GM21381 (cell line): ENCODE data around the gene TMED7.
A peak's percentile ranks its signal among the peaks of the same experiment; 100 is the strongest.
"Not testable (repeated sequence)": the region's sequence is repeated elsewhere in the genome, so short reads cannot be mapped to it uniquely, and the experiment has no call there.

Experiments
- ATAC-seq: cut with Tn5 transposase; IDR thresholded peaks from one replicate; pipeline ENCODE4 v1.9.1; 2021; ENCODE audit warnings: mild to moderate bottlenecking, moderate library complexity; ENCODE audit not compliant: unreplicated experiment

Gene TMED7

DNA sequence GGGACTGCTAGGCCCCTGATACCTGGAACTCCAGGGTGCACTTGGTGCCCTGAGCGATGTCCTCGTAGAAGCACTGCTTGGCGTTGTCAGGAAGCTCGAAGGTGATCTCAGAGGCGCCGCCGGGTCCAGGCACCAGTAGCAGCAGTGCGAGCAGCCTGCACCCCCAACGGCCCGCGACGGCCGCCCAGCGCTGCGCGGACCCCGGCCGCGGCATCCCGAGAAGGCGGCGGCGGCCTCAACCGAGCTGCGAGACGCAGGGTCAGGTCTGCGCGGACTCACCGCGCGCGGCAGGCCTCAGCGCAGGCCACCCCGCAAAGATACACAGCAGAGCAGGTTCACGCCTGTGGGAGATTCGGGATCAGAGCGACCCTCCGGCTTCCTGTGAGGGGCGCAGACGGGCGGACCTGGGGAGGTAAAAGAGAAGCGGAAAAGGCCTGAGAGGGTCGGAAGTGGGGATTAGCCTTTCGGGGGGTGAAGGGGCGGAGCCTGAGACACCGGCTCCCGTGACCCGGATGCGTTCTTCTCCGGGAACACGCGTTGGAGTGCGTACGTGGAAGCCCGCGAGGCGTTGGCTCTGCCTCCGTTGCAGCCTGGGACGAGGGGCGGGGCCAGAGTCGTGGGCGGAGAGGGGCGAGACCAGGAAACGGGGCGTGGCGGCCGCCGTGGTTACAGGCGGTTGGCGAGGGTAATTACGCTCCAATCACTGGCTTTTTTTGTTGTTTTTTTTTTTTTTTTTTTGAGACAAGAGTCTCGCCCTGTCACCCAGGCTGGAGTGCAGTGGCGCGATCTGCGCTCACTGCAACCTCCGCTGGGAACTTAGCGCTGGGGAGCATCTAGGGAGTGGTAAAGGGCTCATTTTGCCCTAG, at the start of gene TMED7:
Gene TMED7 (minus strand): TSS at position 458 of the 866 bp plus-strand sequence. CDS start 244 bp downstream, at position 214.
- peak; percentile 90 for ATAC-seq

GRCh38 chr5:115674782-115675181, 48.9 kb upstream of the TMED7 start:
- ATAC-seq: not testable (repeated sequence)

- no peak for ATAC-seq
These were observed 47.8 kb upstream of the TMED7 start for GRCh38 chr5:115673596-115673995.

GRCh38 chr5:115671939-115672338, 46.1 kb upstream of the TMED7 start:
- no peak for ATAC-seq

DNA sequence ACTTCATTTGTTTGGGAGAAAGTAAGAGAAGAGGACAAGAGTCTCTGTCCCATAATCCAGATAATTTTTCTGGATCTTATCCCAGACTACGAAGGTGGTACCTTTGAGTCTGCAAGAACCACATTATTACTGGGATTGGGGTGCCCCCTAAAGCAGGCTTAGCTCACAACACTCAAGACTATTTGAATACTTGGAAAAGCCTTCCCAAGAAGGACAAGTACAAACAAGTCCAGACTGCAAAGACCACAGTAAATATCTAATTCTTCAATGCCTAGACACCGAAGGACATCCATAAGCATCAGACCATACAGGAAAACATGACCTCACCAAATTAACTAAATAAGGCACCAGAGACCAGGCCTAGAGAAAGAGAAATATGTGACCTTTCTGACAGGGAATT, 40.2 kb upstream of the TMED7 start:
- ATAC-seq: no peak

GRCh38 chr5:115661563-115661962, 35.7 kb upstream of the TMED7 start:
- no peak for ATAC-seq

GRCh38 chr5:115661101-115661500, 35.3 kb upstream of the TMED7 start:
- ATAC-seq: no peak

- ATAC-seq: no peak
These were observed 32.0 kb upstream of the TMED7 start for GRCh38 chr5:115657881-115658233.

GRCh38 chr5:115657125-115657880, 31.5 kb upstream of the TMED7 start:
- no peak for ATAC-seq

DNA sequence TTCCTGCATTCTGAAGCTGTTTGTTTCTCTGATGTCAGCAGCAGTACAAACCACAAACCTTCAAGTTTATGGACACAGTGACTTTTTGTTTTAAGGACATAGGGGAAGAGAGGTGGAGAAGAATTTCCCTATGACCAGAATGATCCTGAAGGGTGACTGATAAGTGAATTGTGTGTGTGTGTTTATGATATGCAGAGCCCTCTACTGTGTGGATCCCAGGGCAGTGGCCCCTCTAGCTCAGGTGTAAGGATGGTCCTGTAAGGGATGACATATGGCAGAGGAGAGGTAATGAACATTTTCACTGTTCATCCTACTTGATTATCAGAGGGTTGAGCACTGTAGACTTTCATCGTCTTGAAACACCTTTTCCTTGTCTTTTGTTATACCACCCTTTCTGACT, 30.6 kb upstream of the TMED7 start:
- ATAC-seq: no peak

- no peak for ATAC-seq
These were observed 30.2 kb upstream of the TMED7 start for GRCh38 chr5:115655994-115656393.

DNA sequence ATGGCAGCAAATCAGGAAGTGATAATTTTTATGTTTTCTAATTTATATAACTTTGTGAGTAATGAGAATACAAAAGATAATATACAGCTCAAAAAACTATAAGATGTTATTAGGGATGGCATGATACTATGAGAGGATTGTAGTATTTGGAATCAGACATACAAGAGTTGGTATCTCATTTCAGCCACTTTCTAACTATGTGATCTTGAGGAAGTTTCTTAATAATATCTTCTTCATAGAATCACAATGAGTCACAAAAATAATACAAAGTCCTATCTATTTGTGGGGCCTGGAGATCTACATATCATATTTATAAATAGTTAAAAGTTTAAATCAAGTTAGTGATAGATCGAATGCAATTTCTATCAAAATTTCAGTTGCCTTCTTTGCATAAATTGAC, 23.7 kb upstream of the TMED7 start:
- ATAC-seq: no peak

- no peak for ATAC-seq
These were observed 22.2 kb upstream of the TMED7 start for GRCh38 chr5:115648056-115648455.

GRCh38 chr5:115645386-115645785, 19.6 kb upstream of the TMED7 start:
- not testable (repeated sequence) for ATAC-seq

DNA sequence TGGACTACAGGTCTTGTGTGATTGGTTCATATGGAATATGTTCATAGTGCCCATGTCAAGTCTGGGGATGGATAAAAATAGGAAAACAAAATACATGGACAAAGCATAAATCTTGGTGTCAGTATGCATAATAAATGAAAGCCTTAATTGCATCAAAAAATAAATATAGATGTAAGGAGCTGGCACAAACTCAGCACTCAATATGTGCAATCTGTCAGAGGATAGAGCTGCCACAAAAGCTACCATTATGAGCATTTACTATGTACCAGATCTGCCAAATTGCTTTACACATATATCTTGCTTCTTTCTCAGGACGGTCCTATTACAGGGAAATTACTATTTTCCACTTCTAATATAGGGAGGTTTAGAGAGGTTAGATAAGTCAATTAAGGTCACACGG, 18.2 kb upstream of the TMED7 start:
- no peak for ATAC-seq

- ATAC-seq: no peak
These were observed 16.1 kb upstream of the TMED7 start for GRCh38 chr5:115641948-115642347.

GRCh38 chr5:115640274-115640673, 14.4 kb upstream of the TMED7 start:
- ATAC-seq: no peak

- ATAC-seq: no peak
These were observed 13.5 kb upstream of the TMED7 start for GRCh38 chr5:115639377-115639776.

DNA sequence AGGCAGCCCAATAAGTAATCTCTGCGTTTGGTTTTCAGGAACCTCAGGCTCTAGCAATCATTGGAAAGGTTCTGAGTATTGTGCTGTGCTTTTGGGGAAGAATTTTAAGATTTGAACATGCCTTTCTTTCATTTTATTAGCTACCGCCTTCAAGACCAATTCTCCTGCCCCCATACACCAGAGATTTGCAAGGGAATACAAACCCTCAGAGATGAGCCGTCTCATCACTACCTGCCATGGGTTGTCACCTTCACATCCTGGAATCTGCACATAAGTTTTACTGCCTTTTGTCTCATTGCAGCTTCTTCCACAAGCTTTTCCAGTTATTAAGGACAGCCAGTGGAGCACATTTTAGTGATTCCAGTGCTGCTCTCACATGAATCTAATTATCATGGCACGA, 11.7 kb upstream of the TMED7 start:
- ATAC-seq: no peak

GRCh38 chr5:115636008-115636407, 10.2 kb upstream of the TMED7 start:
- no peak for ATAC-seq

- ATAC-seq: peak; percentile 68
These were observed 8.7 kb upstream of the TMED7 start for GRCh38 chr5:115634343-115635132.
